K562 (cell line): ENCODE data around the gene RFC2. TPM values are rescaled to one million over a fixed set of nuclear protein-coding genes. Genes with fewer than 3 reads are reported as not detected.
A peak's percentile ranks its signal among the peaks of the same experiment; 100 is the strongest.

Experiments
- ARNT ChIP-seq, 2 experiments: fragments of 450-650 bp; IDR thresholded peaks; 2 replicates each; pipeline ENCODE4 v1.6.1; 2016; ENCODE audit warnings: mild to moderate bottlenecking in 1 of 2
- CBFA2T2 ChIP-seq: fragments of 450-650 bp; conservative IDR thresholded peaks from 2 replicates; pipeline ENCODE4 v1.6.1; 2017; ENCODE audit warnings: mild to moderate bottlenecking
- FOXK2 ChIP-seq, 2 experiments: fragments of 450-650 bp; IDR thresholded peaks in 1 of 2; conservative IDR thresholded peaks in 1 of 2; 2 replicates each; pipeline ENCODE4 v1.6.1; 2016; ENCODE audit warnings: low read depth in 2 of 2, mild to moderate bottlenecking in 1 of 2
- HNRNPH1 ChIP-seq: fragments of 200-400 bp; formaldehyde crosslinking; optimal IDR thresholded peaks from 2 replicates; pipeline ENCODE3; 2017; ENCODE audit warnings: low read depth, mild to moderate bottlenecking, low read length, moderate library complexity
- MAZ ChIP-seq, 2 experiments: fragments of 450-650 bp in 1 of 2; sonication (generic) in 1 of 2; formaldehyde crosslinking; IDR thresholded peaks in 1 of 2; conservative IDR thresholded peaks in 1 of 2; 2 replicates each; pipeline versions ENCODE4 v1.4.0 to v1.5.0; 2020; ENCODE audit warnings: mild to moderate bottlenecking in 1 of 2, missing genetic modification reagents in 1 of 2
- PRPF4 ChIP-seq: fragments of 200-400 bp; formaldehyde crosslinking; IDR thresholded peaks from one replicate; pipeline ENCODE4 v1.6.1; 2017; ENCODE audit warnings: low read length, low read depth, mild to moderate bottlenecking; ENCODE audit not compliant: insufficient read depth, poor library complexity, severe bottlenecking
- SMARCE1 ChIP-seq: fragments of 450-650 bp; IDR thresholded peaks from 2 replicates; pipeline ENCODE4 v1.7.1; 2016; ENCODE audit warnings: mild to moderate bottlenecking
- SRSF3 ChIP-seq: fragments of 200-400 bp; formaldehyde crosslinking; IDR thresholded peaks from 2 replicates; pipeline ENCODE4 v1.6.1; 2016; ENCODE audit warnings: mild to moderate bottlenecking, low read length, moderate library complexity; ENCODE audit not compliant: insufficient read depth
- STAT5B ChIP-seq: fragments of 250-450 bp; sonication (Bioruptor Pico); IDR thresholded peaks from 2 replicates; pipeline ENCODE4 v1.8.0; 2021; ENCODE audit warnings: mild to moderate bottlenecking, inconsistent platforms
- VEZF1 ChIP-seq: fragments of 200-800 bp; sonication (Bioruptor generic); IDR thresholded peaks from 2 replicates; pipeline ENCODE4 v1.6.1; 2017; ENCODE audit warnings: missing genetic modification characterization, missing compliant biosample characterization
- ZBTB5 ChIP-seq: fragments of 450-650 bp; IDR thresholded peaks from 2 replicates; pipeline ENCODE4 v1.6.1; 2017; ENCODE audit warnings: antibody characterized with exemption
- ZFP36 ChIP-seq: fragments of 150-350 bp; IDR thresholded peaks from 2 replicates; pipeline ENCODE4 v1.6.1; 2018; ENCODE audit warnings: low read length, low read depth; ENCODE audit not compliant: partially characterized antibody
- ZNF146 ChIP-seq: IDR thresholded peaks from one replicate; pipeline ENCODE4 v1.6.1; 2018; ENCODE audit warnings: missing compliant biosample characterization; ENCODE audit not compliant: unreplicated experiment
- ZNF263 ChIP-seq: sonication (generic); formaldehyde crosslinking; IDR thresholded peaks from 2 replicates; pipeline ENCODE4 v1.8.0; 2022; ENCODE audit warnings: mild to moderate bottlenecking, missing genetic modification reagents, borderline replicate concordance
- ZNF41 ChIP-seq: fragments of 250-450 bp; sonication (Bioruptor Pico); conservative IDR thresholded peaks from 2 replicates; pipeline ENCODE4 v1.4.0; 2020; ENCODE audit warnings: mild to moderate bottlenecking
- ZNF766 ChIP-seq: fragments of 200-800 bp; sonication (Bioruptor generic); conservative IDR thresholded peaks from 2 replicates; pipeline ENCODE4 v1.6.1; 2016; ENCODE audit warnings: missing genetic modification characterization, missing compliant biosample characterization
- polyA plus RNA-seq, 8 experiments: library from polyadenylated mRNA; depleted of rRNA in 4 of 8; stranded (reverse) in 5 of 8; unstranded in 3 of 8; fragments of >200 nt; fragmentation: Nextera tagmentation in 2 of 8; fragmentation: Illumina TruSeq in 1 of 8; extraction: Ambion mirVana in 2 of 8; extraction: Trizol in 1 of 8; gene quantifications; 2 replicates each; pipeline versions ENCODE4 v1.2.1 to v1.2.3, GENCODE V29; 2011 to 2014; ENCODE audit warnings: inconsistent platforms in 1 of 8, missing spikeins in 1 of 8
- total RNA-seq, 7 experiments: library from RNA; depleted of rRNA in 6 of 7; stranded (reverse); fragments of >200 nt in 6 of 7; fragmentation: Illumina TruSeq in 2 of 7; extraction: Trizol in 2 of 7; gene quantifications; 2 replicates each; pipeline versions ENCODE4 v1.2.1 to v1.2.3, GENCODE V29; 2011 to 2021; ENCODE audit warnings: low replicate concordance in 1 of 7
- TF ChIP-seq, protein P1 (sequence below): fragments of 200-400 bp; formaldehyde crosslinking; IDR thresholded peaks from 2 replicates; pipeline ENCODE4 v1.6.1; 2017; ENCODE audit warnings: mild to moderate bottlenecking, low read depth, low read length, moderate library complexity
- TF ChIP-seq, protein P2 (sequence below): fragments of 250-450 bp; sonication (Bioruptor Pico); IDR thresholded peaks from 2 replicates; pipeline ENCODE4 v1.8.0; 2021; ENCODE audit warnings: moderate library complexity, mild to moderate bottlenecking, inconsistent platforms

Gene RFC2
- total and polyA plus RNA-seq, 9 of the 15 experiments (the other 6 are each of a cell fraction or from before 2014, with no cell fraction given) = 32.5 to 161 (median 102) TPM

DNA sequence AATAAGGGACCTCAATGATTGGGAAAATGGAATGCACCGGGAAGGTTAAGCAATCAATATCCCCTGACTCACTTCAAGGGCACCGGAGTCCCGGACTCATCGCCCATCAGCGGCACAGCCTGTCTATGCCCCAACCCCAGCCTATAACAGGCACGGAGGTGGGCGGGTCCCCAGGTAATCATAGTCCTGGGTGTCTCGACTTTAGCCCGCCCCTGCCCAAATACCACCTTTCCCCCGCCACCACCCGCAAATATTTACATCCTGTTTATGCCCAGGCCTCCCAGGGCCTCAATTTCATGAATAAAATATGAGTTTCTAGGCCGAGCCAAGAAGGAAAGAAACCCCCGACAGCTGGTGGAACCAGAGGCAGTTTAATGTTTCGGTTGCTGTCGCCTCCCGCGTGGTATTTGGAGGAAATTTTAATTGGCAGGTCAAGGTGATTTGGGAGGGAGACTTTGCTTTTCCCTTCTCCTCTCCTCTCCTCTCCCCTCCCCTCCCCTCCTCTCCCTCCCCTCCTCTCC lies 15.6 kb upstream of the RFC2 start (continued):
- TF ChIP-seq ZNF263 (CRISPR knock-in tag) = no peak
- peak; percentile 81 for TF ChIP-seq ZNF766 (CRISPR knock-in tag)
- no peak for TF ChIP-seq SRSF3
- TF ChIP-seq ZBTB5 = no peak
- 0 out of 2 replicates have a peak, but pooled peaks have one; percentile 15 for TF ChIP-seq SMARCE1
- TF ChIP-seq CBFA2T2 = no peak
- TF ChIP-seq FOXK2 (conservative IDR thresholded peaks at IDR 0.05 in 1 of 2, IDR thresholded peaks at IDR 0.05 in 1 of 2; ENCODE audit: low read depth in 2 of 2) = no peak
- TF ChIP-seq ZNF41 (CRISPR knock-in tag) = no peak
- TF ChIP-seq MAZ (CRISPR knock-in tag; conservative IDR thresholded peaks at IDR 0.05 in 1 of 2, IDR thresholded peaks at IDR 0.05 in 1 of 2) = peak in 1 of 2 experiments; percentile 63; a peak in 2 of 4 replicates
- TF ChIP-seq, protein P1, sequence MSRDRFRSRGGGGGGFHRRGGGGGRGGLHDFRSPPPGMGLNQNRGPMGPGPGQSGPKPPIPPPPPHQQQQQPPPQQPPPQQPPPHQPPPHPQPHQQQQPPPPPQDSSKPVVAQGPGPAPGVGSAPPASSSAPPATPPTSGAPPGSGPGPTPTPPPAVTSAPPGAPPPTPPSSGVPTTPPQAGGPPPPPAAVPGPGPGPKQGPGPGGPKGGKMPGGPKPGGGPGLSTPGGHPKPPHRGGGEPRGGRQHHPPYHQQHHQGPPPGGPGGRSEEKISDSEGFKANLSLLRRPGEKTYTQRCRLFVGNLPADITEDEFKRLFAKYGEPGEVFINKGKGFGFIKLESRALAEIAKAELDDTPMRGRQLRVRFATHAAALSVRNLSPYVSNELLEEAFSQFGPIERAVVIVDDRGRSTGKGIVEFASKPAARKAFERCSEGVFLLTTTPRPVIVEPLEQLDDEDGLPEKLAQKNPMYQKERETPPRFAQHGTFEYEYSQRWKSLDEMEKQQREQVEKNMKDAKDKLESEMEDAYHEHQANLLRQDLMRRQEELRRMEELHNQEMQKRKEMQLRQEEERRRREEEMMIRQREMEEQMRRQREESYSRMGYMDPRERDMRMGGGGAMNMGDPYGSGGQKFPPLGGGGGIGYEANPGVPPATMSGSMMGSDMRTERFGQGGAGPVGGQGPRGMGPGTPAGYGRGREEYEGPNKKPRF = no peak
- no peak for TF ChIP-seq PRPF4
- peak; percentile 79 for TF ChIP-seq VEZF1 (CRISPR knock-in tag)
- no peak for TF ChIP-seq ZFP36
- TF ChIP-seq HNRNPH1 = no peak
- TF ChIP-seq, protein P2, sequence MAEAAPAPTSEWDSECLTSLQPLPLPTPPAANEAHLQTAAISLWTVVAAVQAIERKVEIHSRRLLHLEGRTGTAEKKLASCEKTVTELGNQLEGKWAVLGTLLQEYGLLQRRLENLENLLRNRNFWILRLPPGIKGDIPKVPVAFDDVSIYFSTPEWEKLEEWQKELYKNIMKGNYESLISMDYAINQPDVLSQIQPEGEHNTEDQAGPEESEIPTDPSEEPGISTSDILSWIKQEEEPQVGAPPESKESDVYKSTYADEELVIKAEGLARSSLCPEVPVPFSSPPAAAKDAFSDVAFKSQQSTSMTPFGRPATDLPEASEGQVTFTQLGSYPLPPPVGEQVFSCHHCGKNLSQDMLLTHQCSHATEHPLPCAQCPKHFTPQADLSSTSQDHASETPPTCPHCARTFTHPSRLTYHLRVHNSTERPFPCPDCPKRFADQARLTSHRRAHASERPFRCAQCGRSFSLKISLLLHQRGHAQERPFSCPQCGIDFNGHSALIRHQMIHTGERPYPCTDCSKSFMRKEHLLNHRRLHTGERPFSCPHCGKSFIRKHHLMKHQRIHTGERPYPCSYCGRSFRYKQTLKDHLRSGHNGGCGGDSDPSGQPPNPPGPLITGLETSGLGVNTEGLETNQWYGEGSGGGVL (CRISPR knock-in tag) = no peak
- TF ChIP-seq STAT5B (CRISPR knock-in tag) = no peak
- no peak for TF ChIP-seq ZNF146 (CRISPR knock-in tag)
- no peak for TF ChIP-seq ARNT (IDR thresholded peaks at IDR 0.05)
